ENCODE data around the gene MYCBPAP. TPM values are rescaled to one million over a fixed set of nuclear protein-coding genes. Genes with fewer than 3 reads are reported as not detected.

The MYCBPAP gene
- total RNA-seq, 2 donors from 2014 or later: 0.56 to 2.8 TPM

DNA sequence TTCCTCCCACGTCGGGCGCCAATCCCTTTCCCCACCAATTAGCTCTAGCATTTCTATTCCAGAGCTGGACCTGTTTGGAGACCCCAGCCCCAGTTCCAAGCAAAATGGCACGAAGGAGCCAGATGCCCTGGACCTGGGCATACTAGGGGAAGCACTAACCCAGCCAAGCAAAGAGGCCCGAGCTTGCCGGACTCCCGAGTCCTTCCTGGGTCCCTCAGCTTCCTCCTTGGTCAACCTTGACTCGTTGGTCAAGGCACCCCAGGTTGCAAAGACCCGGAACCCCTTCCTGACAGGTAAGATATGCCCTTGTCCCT, 33.1 kb downstream of the MYCBPAP start:
- intact Hi-C loops (cut with DNase I): loop anchor here (10.0 kb wide), 1 partner anchor 413 kb away; no protein-coding TSS in a partner anchor
- Histone ChIP-seq H3K27ac (peak overlapping the region; percentile 90), H3K4me3 (peak overlapping the region; percentile 31), H3K9ac (ENCODE audit: low read depth in 2 of 2, low read length in 2 of 2) (peak overlapping the region; percentile 82 to 89), H3K36me3 (no peaks in the 10 kb centered on the region), H3K27me3 (no peaks in the 10 kb centered on the region), H3K9me3 (no peaks in the 10 kb centered on the region), H3K4me1 (peaks cover 23% of the 10 kb centered on the region)
- no peak for DNase-seq
- TF ChIP-seq, protein P1, sequence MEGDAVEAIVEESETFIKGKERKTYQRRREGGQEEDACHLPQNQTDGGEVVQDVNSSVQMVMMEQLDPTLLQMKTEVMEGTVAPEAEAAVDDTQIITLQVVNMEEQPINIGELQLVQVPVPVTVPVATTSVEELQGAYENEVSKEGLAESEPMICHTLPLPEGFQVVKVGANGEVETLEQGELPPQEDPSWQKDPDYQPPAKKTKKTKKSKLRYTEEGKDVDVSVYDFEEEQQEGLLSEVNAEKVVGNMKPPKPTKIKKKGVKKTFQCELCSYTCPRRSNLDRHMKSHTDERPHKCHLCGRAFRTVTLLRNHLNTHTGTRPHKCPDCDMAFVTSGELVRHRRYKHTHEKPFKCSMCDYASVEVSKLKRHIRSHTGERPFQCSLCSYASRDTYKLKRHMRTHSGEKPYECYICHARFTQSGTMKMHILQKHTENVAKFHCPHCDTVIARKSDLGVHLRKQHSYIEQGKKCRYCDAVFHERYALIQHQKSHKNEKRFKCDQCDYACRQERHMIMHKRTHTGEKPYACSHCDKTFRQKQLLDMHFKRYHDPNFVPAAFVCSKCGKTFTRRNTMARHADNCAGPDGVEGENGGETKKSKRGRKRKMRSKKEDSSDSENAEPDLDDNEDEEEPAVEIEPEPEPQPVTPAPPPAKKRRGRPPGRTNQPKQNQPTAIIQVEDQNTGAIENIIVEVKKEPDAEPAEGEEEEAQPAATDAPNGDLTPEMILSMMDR (IDR thresholded peaks at IDR 0.05): no peak

DNA sequence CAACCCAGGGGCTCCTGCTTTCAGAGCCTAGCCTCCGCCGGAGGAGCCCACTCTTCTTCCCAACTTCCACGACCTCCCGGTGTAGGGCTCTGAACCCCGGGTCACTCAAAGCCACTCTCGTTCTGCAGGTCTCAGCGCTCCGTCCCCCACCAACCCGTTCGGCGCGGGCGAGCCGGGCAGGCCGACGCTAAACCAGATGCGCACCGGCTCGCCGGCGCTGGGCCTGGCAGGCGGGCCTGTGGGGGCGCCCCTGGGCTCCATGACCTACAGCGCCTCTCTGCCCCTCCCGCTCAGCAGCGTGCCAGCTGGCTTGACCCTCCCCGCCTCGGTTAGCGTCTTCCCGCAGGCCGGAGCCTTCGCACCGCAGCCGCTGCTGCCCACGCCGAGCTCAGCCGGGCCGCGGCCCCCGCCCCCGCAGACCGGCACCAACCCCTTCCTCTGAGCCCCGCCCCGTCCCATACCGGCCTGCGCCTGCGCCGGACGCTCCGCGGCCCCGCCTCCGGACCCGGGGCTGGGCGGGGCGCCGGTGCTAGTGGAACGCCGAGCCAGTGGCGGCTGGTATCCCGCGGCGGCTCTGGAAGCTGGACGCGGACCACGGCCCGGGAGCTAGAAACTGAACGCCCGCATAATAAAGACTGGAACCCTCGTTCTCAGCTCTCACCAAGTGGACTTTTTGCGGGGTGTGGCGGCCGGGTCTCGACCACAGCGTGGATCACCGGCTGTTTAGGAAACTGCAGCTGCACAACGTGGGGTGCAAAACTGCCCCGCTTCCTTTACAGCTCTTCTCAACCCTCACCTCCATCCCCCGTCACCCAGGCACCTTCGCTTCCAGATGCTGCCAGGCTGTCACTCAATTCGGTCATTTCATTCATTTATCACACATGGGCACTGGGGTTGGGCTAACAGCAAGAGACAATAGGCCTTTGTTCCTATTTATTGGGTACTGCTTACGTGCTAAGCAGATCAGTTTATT, 33.8 kb downstream of the MYCBPAP start:
- peak overlapping the region; percentile 82 to 89 for H3K9ac ChIP-seq (ENCODE audit: low read depth in 2 of 2, low read length in 2 of 2)
- intact Hi-C loops (cut with DNase I): loop anchor here (10.0 kb wide), 1 partner anchor 413 kb away; no protein-coding TSS in a partner anchor
- DNase-seq: peak; percentile 92
- peak overlapping the region; percentile 31 for H3K4me3 ChIP-seq
- peak overlapping the region; percentile 90 for H3K27ac ChIP-seq
- H3K9me3 ChIP-seq: no peaks in the 10 kb centered on the region
- peaks cover 23% of the 10 kb centered on the region for H3K4me1 ChIP-seq
- TF ChIP-seq, protein P1 (IDR thresholded peaks at IDR 0.05): no peak
- no peaks in the 10 kb centered on the region for H3K36me3 ChIP-seq
- H3K27me3 ChIP-seq: no peaks in the 10 kb centered on the region

DNA sequence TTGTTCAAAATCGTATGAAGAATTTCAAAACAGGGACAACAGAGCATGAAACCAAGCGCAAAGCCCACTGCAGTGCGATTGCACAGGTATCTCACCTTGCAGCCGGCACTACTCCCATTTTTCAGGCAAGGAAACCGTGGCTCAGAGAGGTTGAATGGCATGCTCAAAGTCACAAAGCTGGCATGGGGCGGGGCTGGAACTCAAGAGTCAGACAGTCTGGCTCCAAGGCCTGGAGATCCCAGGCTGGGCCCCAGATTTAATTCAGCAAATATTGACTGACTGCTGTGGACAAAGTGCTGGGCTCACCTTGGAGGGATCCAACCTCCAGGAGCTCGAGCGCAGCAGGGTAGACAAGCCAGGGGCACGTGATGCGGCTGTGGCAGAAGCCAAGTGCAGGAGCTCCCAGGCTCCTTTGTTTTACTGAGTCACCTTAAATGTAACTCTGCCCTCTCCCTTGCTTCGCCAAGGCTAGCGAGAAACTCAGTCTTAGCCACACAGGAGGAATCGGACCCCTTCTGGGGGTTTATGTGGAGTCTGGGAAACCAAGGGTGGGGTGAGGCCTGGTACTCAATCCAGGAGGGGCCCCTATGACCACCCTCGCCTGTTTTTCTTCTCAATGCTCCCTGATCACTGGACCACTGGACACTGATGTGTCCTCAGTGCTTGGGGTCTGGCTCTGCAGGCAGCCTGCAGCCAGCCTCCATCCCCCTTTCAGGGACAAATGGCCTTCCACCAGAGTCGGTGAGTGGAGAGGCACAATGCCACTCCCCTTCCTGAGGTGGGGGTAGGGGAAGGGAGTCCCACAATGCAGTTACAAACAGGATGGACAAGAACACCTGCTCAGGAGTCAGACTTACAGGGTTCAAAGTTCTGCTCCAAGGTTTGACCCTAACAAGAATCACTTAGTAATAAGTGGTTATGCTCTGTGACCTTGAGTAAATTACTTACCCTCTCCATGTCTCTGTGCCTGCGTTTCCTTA, 34.8 kb downstream of the MYCBPAP start:
- peak overlapping the region; percentile 82 to 89 for H3K9ac ChIP-seq (ENCODE audit: low read depth in 2 of 2, low read length in 2 of 2)
- peaks cover 23% of the 10 kb centered on the region for H3K4me1 ChIP-seq
- H3K9me3 ChIP-seq: no peaks in the 10 kb centered on the region
- no peak overlapping the region for H3K4me3 ChIP-seq
- intact Hi-C loops (cut with DNase I): loop anchor here (10.0 kb wide), 1 partner anchor 412 kb away; no protein-coding TSS in a partner anchor
- no peaks in the 10 kb centered on the region for H3K36me3 ChIP-seq
- TF ChIP-seq, protein P1 (IDR thresholded peaks at IDR 0.05): no peak
- H3K27ac ChIP-seq: peak overlapping the region; percentile 90
- peak; percentile 89 for DNase-seq
- no peaks in the 10 kb centered on the region for H3K27me3 ChIP-seq

DNA sequence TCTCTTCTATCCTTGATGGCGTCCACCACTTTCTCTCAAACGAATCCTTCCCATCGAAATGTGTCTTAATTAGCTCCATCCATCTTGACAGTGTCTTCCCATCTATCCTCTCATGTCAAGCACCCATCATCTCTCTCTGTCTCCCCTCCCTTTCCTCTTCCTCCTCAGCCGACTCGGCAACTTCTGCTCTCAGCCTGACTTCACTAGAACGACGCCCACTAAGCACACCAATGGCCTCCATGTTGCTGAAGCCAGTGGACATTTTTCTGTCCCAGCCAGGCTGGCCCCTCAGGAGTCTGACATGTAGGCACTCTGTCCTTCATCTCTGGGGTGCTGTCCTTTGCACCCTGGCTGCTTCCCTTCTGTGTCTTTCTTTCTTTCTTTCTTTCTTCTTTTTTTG, 36.3 kb downstream of the MYCBPAP start:
- no peak for DNase-seq
- Histone ChIP-seq H3K27me3 (no peaks in the 10 kb centered on the region), H3K9ac (ENCODE audit: low read depth in 2 of 2, low read length in 2 of 2) (peak overlapping the region in 1 of 2 donors; percentile 40), H3K4me3 (no peak overlapping the region), H3K9me3 (no peaks in the 10 kb centered on the region), H3K4me1 (peaks cover 21% of the 10 kb centered on the region), H3K36me3 (no peaks in the 10 kb centered on the region), H3K27ac (no peak overlapping the region)
- intact Hi-C loops (cut with DNase I): loop anchor here (10.0 kb wide), 1 partner anchor 410 kb away; no protein-coding TSS in a partner anchor
- TF ChIP-seq, protein P1 (IDR thresholded peaks at IDR 0.05): no peak

DNA sequence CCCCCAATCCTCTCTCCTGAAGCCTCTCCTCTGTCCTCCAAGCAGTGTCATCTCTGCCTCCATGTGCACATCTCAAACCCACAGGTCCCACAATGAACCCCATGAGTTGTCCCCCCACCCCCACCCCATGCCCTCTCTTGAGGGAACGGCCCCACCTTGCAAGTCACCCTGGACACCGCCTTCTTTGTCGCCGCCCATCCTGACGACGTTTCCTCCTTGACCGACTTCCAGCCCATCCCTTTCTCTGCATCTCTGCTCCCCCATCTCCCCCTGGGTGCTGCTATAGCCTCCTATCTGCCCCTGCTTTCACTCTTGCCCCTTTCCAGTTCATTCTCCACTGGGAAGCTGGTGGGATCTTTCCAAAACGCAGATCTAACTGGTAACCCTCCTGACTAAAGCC, 37.1 kb downstream of the MYCBPAP start:
- Histone ChIP-seq H3K27me3 (no peaks in the 10 kb centered on the region), H3K4me1 (peaks cover 13% of the 10 kb centered on the region), H3K4me3 (no peak overlapping the region), H3K9me3 (no peaks in the 10 kb centered on the region), H3K36me3 (no peaks in the 10 kb centered on the region), H3K9ac (ENCODE audit: low read depth in 2 of 2, low read length in 2 of 2) (no peak overlapping the region), H3K27ac (no peak overlapping the region)
- DNase-seq: peak; percentile 58
- TF ChIP-seq, protein P1 (IDR thresholded peaks at IDR 0.05): no peak
- intact Hi-C loops (cut with DNase I): loop anchor here (5.0 to 10.0 kb wide), 2 partner anchors 297 to 409 kb away; no protein-coding TSS in a partner anchor
